Germinal center (tissue), 1 donor: ENCODE measurements around the gene C16orf95.

Experiments
- DNase-seq: peaks from one replicate; pipeline ENCODE4 v3.0.0; 2012; ENCODE audit warnings: mixed read lengths, low spot score

C16orf95 gene

GRCh38 chr16:87314990-87315420 is 2.2 kb downstream of the C16orf95 start:
- DNase-seq, result no peak

GRCh38 chr16:87312008-87312407 is 5.2 kb downstream of the C16orf95 start:
- no peak for DNase-seq

- no peak for DNase-seq
These were observed 5.8 kb downstream of the C16orf95 start for GRCh38 chr16:87311387-87311786.

GRCh38 chr16:87310610-87311009 is 6.6 kb downstream of the C16orf95 start:
- DNase-seq, result no peak

- DNase-seq, result no peak
These were observed 7.3 kb downstream of the C16orf95 start for GRCh38 chr16:87309620-87310525.

GRCh38 chr16:87308826-87309225 is 8.4 kb downstream of the C16orf95 start:
- DNase-seq, result no peak

GRCh38 chr16:87306516-87306915 is 10.7 kb downstream of the C16orf95 start:
- DNase-seq, result no peak

- no peak for DNase-seq
These were observed 11.4 kb downstream of the C16orf95 start for GRCh38 chr16:87305505-87306391.

- no peak for DNase-seq
These were observed 12.2 kb downstream of the C16orf95 start for GRCh38 chr16:87304951-87305350.

GRCh38 chr16:87303962-87304521 is 13.2 kb downstream of the C16orf95 start:
- no peak for DNase-seq

- no peak for DNase-seq
These were observed 13.7 kb downstream of the C16orf95 start for GRCh38 chr16:87303431-87303930.

GRCh38 chr16:87298857-87299465 is 18.2 kb downstream of the C16orf95 start:
- DNase-seq, result no peak

GRCh38 chr16:87297918-87298631 is 19.1 kb downstream of the C16orf95 start:
- DNase-seq, result peak; percentile 62

GRCh38 chr16:87297407-87297806 is 19.8 kb downstream of the C16orf95 start:
- no peak for DNase-seq

GRCh38 chr16:87295661-87296531 is 21.3 kb downstream of the C16orf95 start:
- DNase-seq, result no peak

GRCh38 chr16:87295259-87295658 is 21.9 kb downstream of the C16orf95 start:
- DNase-seq, result peak; percentile 61

- no peak for DNase-seq
These were observed 23.2 kb downstream of the C16orf95 start for GRCh38 chr16:87293990-87294389.

- no peak for DNase-seq
These were observed 25.2 kb downstream of the C16orf95 start for GRCh38 chr16:87291944-87292343.

- no peak for DNase-seq
These were observed 28.3 kb downstream of the C16orf95 start for GRCh38 chr16:87288753-87289362.
